K562 (cell line): ENCODE measurements around the gene OGT.

Experiments
- CEBPB ChIP-seq: fragments of 450-650 bp; IDR thresholded peaks from 2 replicates; pipeline ENCODE4 v1.6.1; 2016; ENCODE audit warnings: missing genetic modification characterization, missing compliant biosample characterization
- GTF2F1 ChIP-seq: IDR thresholded peaks from 2 replicates; pipeline ENCODE4 v1.6.1; 2011; ENCODE audit warnings: low read depth, low read length, improper control_type of control experiment
- SRSF7 ChIP-seq: fragments of 200-400 bp; formaldehyde crosslinking; optimal IDR thresholded peaks from 2 replicates; pipeline ENCODE3; 2017; ENCODE audit warnings: mild to moderate bottlenecking, low read depth, low read length

GRCh38 chrX:71581210-71581609 lies 48.3 kb downstream of the OGT start:
- TF ChIP-seq SRSF7 (no peak), GTF2F1 (no peak), CEBPB (no peak)
